NCI-H1436 treated with DMSO at 0.1 percent for 48 hours (cell line): ENCODE measurements around the gene COASY.

Experiments
- DNase-seq: peaks from one replicate; lab custom pipeline; 2025; lab: John Stamatoyannopoulos, UW

Gene COASY

GRCh38 chr17:42561897-42562387 lies at the start of gene COASY:
TSS of gene COASY (plus strand) at chr17:42562148. CDS start at chr17:42562623, 475 bp downstream.
- peak; percentile 92 for DNase-seq

- DNase-seq = no peak
Measured at GRCh38 chr17:42512246-42512645, 49.7 kb upstream of the COASY start.

- no peak for DNase-seq
Measured at GRCh38 chr17:42512733-42513251, 49.2 kb upstream of the COASY start.

- no peak for DNase-seq
Measured at GRCh38 chr17:42513686-42514085, 48.3 kb upstream of the COASY start.

GRCh38 chr17:42514279-42514678 lies 47.7 kb upstream of the COASY start:
- no peak for DNase-seq

- DNase-seq = no peak
Measured at GRCh38 chr17:42514867-42515266, 47.1 kb upstream of the COASY start.

GRCh38 chr17:42517516-42517915 lies 44.4 kb upstream of the COASY start:
- no peak for DNase-seq

- DNase-seq = no peak
Measured at GRCh38 chr17:42518046-42518754, 43.7 kb upstream of the COASY start.

GRCh38 chr17:42518755-42519545 lies 43.0 kb upstream of the COASY start:
- no peak for DNase-seq

GRCh38 chr17:42519546-42520491 lies 42.1 kb upstream of the COASY start:
- DNase-seq = no peak

- no peak for DNase-seq
Measured at GRCh38 chr17:42520540-42520951, 41.4 kb upstream of the COASY start.

GRCh38 chr17:42521036-42521435 lies 40.9 kb upstream of the COASY start:
- DNase-seq = no peak

GRCh38 chr17:42521666-42522262 lies 40.2 kb upstream of the COASY start:
- DNase-seq = no peak

- no peak for DNase-seq
Measured at GRCh38 chr17:42522263-42522790, 39.6 kb upstream of the COASY start.

GRCh38 chr17:42522798-42523278 lies 39.1 kb upstream of the COASY start:
- DNase-seq = no peak

- no peak for DNase-seq
Measured at GRCh38 chr17:42525221-42525620, 36.7 kb upstream of the COASY start.

- DNase-seq = no peak
Measured at GRCh38 chr17:42526031-42526444, 35.9 kb upstream of the COASY start.

- DNase-seq = no peak
Measured at GRCh38 chr17:42527932-42528331, 34.0 kb upstream of the COASY start.

GRCh38 chr17:42529061-42529460 lies 32.9 kb upstream of the COASY start:
- no peak for DNase-seq

GRCh38 chr17:42530952-42531454 lies 30.9 kb upstream of the COASY start:
- DNase-seq = no peak
